IPS-20b (cell line): ENCODE measurements around the gene TLR1.
"Not testable (repeated sequence)": the region's sequence is repeated elsewhere in the genome, so short reads cannot be mapped to it uniquely, and the experiment has no call there.

Experiments used
- H3K27ac ChIP-seq: one replicate; pipeline ENCODE4 v1.5.1; 2013; ENCODE audit warnings: low read length
- H3K27me3 ChIP-seq: 2 replicates; pipeline ENCODE4 v1.6.1; 2013; ENCODE audit warnings: mild to moderate bottlenecking, low read length, inconsistent platforms; ENCODE audit not compliant: insufficient read depth
- H3K36me3 ChIP-seq: 2 replicates; pipeline ENCODE4 v1.6.1; 2013; ENCODE audit warnings: low read depth, mild to moderate bottlenecking, inconsistent platforms, low read length, moderate library complexity; ENCODE audit not compliant: insufficient read depth
- H3K4me1 ChIP-seq: 2 replicates; pipeline ENCODE4 v1.6.1; 2013; ENCODE audit warnings: mild to moderate bottlenecking, control low read depth, inconsistent platforms, low read length, moderate library complexity; ENCODE audit not compliant: insufficient read depth
- H3K4me3 ChIP-seq: 2 replicates; pipeline ENCODE4 v1.5.1; 2013; ENCODE audit warnings: mild to moderate bottlenecking, low read length, inconsistent platforms
- H3K9ac ChIP-seq: 2 replicates; pipeline ENCODE4 v1.6.1; 2013; ENCODE audit warnings: low read depth, mild to moderate bottlenecking, inconsistent platforms, low read length, moderate library complexity
- H3K9me3 ChIP-seq: 2 replicates; pipeline ENCODE4 v1.6.1; 2013; ENCODE audit warnings: mild to moderate bottlenecking, low read depth, low read length, inconsistent platforms; ENCODE audit not compliant: insufficient read depth

The TLR1 gene

DNA sequence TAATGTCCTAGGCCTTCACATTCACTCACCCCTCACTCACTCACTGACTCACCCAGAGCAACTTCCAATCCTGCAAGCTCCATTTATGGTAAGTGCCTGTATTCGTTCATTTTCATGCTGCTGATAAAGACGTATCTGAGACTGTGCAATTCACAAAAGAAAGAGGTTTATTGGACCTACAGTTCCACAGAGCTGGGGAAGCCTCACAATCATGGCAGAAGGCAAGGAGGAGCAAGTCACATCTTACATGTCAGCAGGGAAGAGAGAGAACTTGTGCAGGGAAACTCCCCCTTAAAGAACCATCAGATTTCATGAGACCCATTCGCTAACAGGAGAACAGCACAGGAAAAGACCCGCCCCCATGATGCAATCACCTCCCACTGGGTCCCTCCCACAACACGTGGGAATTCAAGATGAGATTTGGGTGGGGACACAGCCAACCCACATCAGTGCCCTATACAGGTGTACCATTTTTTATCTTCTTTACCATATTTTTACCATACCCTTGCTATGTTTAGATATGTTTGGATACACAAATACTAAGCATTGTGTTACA lies 18.2 kb upstream of the TLR1 start:
- H3K4me3 ChIP-seq: no peak overlapping the region
- H3K27ac ChIP-seq: no peak overlapping the region
- H3K9ac ChIP-seq: no peak overlapping the region
- no peaks in the 10 kb centered on the region for H3K36me3 ChIP-seq
- H3K9me3 ChIP-seq: peaks cover 12% of the 10 kb centered on the region
- H3K27me3 ChIP-seq: no peaks in the 10 kb centered on the region; the same call in 1 of the 2 replicates
- no peaks in the 10 kb centered on the region for H3K4me1 ChIP-seq

DNA sequence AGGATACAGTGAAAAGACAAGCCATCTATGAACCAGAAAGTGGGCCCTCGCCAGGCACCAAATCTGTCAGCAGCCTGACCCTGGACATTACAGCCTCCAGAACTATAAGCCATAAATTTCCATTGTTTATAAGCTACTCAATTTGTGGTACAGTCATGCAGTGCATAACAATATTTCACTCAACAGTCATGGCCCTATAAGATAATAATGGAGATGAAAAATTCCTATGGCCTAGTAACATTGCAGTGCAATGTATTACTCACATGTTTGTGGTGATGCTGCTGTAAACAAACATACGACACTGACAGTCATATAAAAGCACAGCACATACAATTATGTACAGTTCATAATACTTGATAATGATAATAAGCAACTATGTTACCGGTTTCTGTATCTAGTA lies 17.1 kb upstream of the TLR1 start:
- Histone ChIP-seq H3K27ac (no peak overlapping the region), H3K27me3 (no peaks in the 10 kb centered on the region; the same call in 1 of the 2 replicates), H3K36me3 (no peaks in the 10 kb centered on the region), H3K4me3 (no peak overlapping the region), H3K9me3 (peaks cover 12% of the 10 kb centered on the region), H3K9ac (no peak overlapping the region), H3K4me1 (no peaks in the 10 kb centered on the region)

DNA sequence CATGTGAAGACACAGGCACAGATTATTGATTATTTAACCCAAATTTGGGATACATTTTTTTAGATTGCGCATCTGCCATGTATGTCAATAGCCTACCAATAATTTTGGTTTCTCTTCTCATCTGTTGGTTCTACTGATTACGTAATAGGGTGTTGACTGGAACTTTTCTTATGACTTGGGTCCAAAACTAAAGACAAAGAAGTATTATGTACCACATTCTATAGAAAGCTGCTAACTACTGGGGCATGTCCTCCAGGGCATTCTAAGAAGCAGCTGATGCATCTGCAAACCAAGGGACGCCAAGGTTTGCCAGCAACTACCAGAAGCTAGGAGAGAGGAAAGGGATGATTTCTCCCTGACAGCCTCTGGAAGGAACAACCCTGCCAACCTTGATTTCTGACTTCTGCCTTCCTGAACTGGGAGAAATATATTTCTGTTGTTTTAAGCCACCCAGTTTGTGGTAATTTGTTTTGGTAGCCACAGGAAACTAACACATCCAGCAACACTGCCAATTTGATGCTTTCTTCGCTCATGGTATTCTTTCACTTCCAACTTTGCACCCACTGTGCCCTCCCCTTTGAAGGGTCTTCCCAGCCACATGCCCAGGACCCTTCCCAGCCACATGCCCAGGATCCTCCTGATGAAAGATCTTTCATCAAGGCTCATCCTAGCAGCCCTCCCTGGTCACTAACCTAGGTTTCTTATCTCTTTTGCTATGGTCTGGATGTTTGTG lies 15.9 kb upstream of the TLR1 start:
- no peaks in the 10 kb centered on the region for H3K4me1 ChIP-seq
- H3K36me3 ChIP-seq: no peaks in the 10 kb centered on the region
- no peak overlapping the region for H3K27ac ChIP-seq
- H3K9ac ChIP-seq: no peak overlapping the region
- H3K27me3 ChIP-seq: no peaks in the 10 kb centered on the region; the same call in 1 of the 2 replicates
- peaks cover 12% of the 10 kb centered on the region for H3K9me3 ChIP-seq
- no peak overlapping the region for H3K4me3 ChIP-seq

DNA sequence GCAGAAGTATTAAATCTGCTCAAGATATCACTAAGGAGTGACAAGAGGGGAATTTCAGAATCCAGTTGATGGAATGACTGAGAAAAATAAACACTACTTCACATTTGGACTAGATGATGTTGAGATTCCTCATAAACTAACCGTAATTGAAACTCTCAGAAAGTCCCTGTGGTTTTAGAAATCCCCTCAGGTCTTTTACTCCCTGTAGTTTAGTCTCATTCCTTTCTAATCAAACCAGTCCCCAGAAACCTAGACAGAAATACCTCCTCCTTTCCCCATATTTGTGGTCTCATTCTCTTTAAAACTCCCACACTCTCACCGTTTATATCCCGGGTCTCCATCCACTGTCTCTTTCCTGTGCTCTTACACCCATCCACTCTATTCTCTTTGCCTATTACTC lies 15.0 kb upstream of the TLR1 start:
- H3K27me3 ChIP-seq: no peaks in the 10 kb centered on the region; the same call in 1 of the 2 replicates
- H3K27ac ChIP-seq: no peak overlapping the region
- no peaks in the 10 kb centered on the region for H3K4me1 ChIP-seq
- H3K36me3 ChIP-seq: no peaks in the 10 kb centered on the region
- H3K9ac ChIP-seq: no peak overlapping the region
- peaks cover 12% of the 10 kb centered on the region for H3K9me3 ChIP-seq
- no peak overlapping the region for H3K4me3 ChIP-seq

DNA sequence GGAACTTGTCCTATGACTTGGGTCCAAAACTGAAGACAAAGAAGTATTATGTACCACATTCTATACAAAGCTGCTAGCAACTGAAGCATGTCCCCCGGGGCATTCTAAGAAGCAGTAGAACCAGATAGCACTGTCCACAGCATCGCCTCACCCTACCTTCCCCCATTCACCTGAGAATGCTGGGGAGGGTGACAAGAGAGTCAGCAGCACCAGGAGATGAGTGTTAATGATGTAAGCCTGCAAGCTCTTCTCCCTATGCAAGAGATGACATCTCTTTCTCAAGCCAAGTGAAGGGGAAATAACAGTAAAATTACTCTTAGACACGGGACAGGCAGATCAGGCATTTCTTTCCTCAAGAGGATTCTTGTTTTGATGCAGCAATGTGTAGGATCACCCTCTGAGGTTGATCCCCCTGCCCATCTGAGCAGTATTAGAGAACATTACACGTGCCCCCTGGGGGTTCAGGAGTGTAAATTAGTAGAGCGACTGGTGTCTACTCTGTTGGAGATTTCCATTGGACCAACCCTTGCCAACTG lies 13.9 kb upstream of the TLR1 start:
- Histone ChIP-seq H3K27me3 (no peaks in the 10 kb centered on the region; the same call in 1 of the 2 replicates), H3K4me1 (no peaks in the 10 kb centered on the region), H3K4me3 (no peak overlapping the region), H3K9ac (no peak overlapping the region), H3K36me3 (no peaks in the 10 kb centered on the region), H3K9me3 (peaks cover 12% of the 10 kb centered on the region), H3K27ac (no peak overlapping the region)

DNA sequence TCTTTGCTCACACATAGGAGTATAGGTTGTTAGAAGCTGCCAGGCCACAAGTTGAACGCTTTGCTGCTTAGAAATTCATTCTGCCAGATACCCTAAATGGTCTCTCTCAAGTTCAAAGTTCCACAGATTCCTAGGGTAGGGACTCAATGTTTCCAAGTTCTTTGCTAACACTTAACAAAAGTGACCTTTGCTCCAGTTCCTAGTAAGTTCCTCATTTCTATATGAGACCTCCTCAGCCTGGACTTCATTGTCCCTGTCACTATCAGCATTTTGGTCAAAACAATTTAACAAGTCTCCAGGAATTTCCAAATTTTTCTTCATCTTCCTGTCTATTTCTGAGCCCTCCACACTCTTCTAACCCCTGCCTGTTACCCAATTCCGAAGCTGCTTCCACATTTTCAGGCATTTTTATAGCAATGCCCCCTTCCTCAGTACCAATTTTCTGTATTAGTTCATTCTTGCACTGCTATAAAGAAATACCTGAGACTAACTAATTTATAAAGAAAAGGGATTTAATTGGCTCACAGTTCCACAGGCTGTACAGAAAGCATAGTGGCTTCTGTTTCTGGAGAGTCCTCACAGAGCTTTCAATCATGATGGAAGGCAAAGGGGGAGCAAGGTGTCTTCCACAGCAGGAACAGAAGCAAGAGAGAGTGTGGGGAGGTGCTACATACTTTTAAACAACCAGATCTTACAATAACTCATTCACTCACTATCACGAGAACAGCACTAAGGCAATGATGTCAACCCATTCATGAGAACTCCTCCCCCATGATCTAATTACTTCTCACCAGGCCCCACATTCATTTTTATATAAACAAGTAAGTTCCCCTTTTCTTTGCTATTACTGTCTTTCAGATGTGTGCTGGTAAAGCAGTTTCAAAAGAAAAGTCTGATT lies 11.5 kb upstream of the TLR1 start:
- Histone ChIP-seq H3K27me3 (no peaks in the 10 kb centered on the region; the same call in 1 of the 2 replicates), H3K4me3 (no peak overlapping the region), H3K4me1 (no peaks in the 10 kb centered on the region), H3K27ac (no peak overlapping the region), H3K9me3 (no peaks in the 10 kb centered on the region), H3K9ac (no peak overlapping the region), H3K36me3 (no peaks in the 10 kb centered on the region)

DNA sequence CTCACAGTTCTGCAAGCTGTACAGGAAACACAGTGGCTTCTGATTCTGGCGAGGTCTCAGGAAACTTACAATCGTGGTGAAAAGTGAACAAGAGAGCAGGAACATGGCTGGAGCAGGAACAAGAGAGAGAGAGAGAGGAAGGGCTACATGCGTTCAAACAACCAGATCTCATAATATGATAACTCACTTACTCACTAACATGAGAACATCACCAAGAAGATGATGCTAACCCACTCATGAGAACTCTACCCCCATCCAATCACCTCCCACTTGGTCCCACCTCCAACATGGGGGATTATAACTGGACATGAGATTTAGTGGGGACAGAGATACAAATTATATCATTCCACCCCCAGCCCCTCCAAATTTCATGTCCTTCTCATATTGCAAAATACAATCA lies 9.8 kb upstream of the TLR1 start:
- H3K4me1 ChIP-seq: no peaks in the 10 kb centered on the region
- H3K27me3 ChIP-seq: no peaks in the 10 kb centered on the region; the same call in 1 of the 2 replicates
- no peak overlapping the region for H3K9ac ChIP-seq
- no peak overlapping the region for H3K4me3 ChIP-seq
- H3K9me3 ChIP-seq: no peaks in the 10 kb centered on the region
- H3K27ac ChIP-seq: no peak overlapping the region
- H3K36me3 ChIP-seq: no peaks in the 10 kb centered on the region

DNA sequence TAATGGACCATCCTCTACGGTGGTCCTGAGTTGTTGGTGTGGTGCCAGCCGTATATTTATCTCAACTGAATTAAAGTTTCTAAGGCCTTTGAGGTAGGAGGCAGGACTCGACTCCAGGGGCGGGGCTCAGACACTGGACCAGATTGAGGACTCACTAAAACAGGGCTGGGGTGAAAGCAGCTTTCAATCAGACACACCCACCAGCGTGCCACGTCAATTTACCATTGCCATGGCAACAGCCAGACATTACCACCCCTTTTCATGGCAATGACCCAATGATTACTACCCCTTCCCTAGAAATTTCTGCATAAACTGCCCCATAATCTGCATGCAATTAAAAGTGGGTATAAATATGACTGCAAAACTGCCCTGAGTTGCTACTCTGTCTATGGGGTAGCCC lies 6.7 kb upstream of the TLR1 start:
- Histone ChIP-seq H3K4me3 (no peak overlapping the region), H3K4me1 (no peaks in the 10 kb centered on the region), H3K27me3 (no peaks in the 10 kb centered on the region), H3K27ac (no peak overlapping the region), H3K9ac (no peak overlapping the region), H3K36me3 (no peaks in the 10 kb centered on the region), H3K9me3 (no peaks in the 10 kb centered on the region)

DNA sequence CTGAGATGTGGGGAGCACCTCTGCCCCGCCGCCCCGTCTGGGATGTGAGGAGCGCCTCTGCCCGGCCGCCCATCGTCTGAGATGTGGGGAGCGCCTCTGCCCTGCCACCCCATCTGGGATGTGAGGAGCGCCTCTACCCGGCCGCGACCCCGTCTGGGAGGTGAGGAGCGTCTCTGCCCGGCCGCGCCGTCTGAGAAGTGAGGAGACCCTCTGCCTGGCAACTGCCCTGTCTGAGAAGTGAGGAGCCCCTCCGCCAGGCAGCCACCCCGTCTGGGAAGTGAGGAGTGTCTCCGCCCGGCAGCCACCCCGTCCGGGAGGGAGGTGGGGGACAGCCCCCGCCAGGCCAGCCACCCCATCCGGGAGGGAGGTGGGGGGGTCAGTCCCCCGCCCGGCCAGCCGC lies 2.9 kb upstream of the TLR1 start:
- H3K36me3 ChIP-seq, H3K27me3 ChIP-seq, H3K9ac ChIP-seq, H3K4me3 ChIP-seq, H3K4me1 ChIP-seq, H3K27ac ChIP-seq: not testable (repeated sequence)
- H3K9me3 ChIP-seq: peaks cover 11% of the 10 kb centered on the region; the same call in 1 of the 2 replicates

DNA sequence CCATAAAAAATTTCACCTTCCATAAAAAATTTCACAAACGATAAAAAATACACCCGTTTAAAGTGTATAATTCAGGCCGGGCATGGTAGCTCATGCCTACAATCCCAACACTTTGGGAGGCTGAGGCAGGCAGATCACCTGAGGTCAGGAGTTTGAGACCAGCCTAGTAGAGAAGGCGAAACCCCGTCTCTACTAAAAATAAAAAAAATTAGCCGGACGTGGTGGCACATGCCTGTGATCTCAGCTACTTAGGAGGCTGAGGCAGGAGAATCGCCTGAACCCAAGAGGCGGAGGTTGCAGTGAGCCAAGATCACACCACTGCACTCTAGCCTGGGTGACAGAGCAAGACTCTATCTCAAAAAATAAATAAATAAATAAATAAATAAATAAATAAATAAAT lies 1.7 kb upstream of the TLR1 start:
- not testable (repeated sequence) for H3K4me1 ChIP-seq, H3K27ac ChIP-seq, H3K36me3 ChIP-seq, H3K9ac ChIP-seq, H3K27me3 ChIP-seq, H3K4me3 ChIP-seq
- peaks cover 15% of the 10 kb centered on the region; the same call in 1 of the 2 replicates for H3K9me3 ChIP-seq

DNA sequence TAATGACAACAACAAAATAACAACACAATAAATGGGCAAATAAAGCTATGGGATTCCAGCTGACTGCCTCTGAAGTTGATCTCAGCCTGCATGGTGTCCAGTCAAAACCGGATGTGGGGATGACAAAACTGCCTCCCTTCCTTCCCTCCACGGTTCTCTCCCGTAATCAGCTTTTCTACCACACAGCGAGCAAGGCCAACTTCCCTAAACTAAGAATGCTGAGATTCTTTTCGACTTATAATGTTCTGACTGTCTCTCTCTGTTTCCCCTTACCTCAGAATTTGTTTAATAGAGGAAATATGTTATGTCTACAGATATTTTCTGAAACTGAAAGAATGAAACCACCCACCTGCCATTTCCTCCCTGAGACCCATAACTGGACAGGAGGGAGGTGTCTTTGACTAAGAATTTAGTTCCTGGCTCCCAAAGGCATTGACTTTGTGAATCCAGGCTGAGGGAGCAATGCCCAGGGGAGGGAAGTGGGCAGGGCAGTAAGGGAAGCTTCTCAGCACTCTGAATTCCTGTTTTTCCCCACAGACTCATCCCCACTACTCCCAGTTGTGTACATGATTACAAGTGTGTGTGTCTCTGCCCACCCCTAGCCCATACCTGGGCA lies 1.0 kb upstream of the TLR1 start:
- H3K36me3 ChIP-seq: no peaks in the 10 kb centered on the region
- no peak overlapping the region for H3K27ac ChIP-seq
- H3K4me3 ChIP-seq: no peak overlapping the region
- no peaks in the 10 kb centered on the region for H3K4me1 ChIP-seq
- H3K9ac ChIP-seq: no peak overlapping the region
- H3K27me3 ChIP-seq: no peaks in the 10 kb centered on the region
- H3K9me3 ChIP-seq: peaks cover 15% of the 10 kb centered on the region; the same call in 1 of the 2 replicates
